ENCODE results near the gene ADCY5.

DNA sequence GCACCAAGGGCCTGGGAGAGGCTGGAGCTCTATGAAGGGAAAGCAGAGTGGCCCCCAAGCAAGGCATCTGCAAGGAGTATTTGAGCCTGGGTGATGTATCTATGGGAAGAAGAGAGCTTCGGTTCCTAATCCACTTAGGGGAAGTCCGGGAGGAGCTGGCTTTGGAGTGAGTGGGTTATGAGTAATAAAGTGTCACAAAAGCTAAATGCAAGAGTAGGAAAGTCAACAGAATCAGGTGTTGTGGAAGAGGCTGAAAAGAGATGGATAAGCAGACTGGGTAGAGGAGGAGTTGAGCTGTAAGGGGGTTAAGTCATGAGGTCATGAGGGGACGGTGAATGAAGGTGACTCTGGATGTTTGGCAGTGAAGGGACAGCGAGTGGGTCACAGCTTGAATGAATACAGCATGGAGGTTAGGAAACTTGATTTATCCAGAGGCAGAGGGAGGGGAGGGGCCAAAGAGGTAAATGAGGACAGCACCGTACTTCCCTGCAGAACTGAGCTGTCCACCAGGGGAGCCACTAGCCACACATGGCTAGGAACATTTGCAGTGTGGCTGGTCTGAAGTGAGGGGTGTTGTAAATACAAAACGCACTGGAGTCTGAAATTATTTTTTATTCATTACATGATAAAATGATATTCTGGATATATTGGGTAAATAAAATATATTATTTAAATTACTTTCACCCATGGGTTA is 83.3 kb downstream of the ADCY5 start:
- TF ChIP-seq, protein P1, sequence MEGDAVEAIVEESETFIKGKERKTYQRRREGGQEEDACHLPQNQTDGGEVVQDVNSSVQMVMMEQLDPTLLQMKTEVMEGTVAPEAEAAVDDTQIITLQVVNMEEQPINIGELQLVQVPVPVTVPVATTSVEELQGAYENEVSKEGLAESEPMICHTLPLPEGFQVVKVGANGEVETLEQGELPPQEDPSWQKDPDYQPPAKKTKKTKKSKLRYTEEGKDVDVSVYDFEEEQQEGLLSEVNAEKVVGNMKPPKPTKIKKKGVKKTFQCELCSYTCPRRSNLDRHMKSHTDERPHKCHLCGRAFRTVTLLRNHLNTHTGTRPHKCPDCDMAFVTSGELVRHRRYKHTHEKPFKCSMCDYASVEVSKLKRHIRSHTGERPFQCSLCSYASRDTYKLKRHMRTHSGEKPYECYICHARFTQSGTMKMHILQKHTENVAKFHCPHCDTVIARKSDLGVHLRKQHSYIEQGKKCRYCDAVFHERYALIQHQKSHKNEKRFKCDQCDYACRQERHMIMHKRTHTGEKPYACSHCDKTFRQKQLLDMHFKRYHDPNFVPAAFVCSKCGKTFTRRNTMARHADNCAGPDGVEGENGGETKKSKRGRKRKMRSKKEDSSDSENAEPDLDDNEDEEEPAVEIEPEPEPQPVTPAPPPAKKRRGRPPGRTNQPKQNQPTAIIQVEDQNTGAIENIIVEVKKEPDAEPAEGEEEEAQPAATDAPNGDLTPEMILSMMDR (IDR thresholded peaks at IDR 0.05) = peak in 2 of 4 experiments; percentile 17 to 29
- no peak for TF ChIP-seq POLR2A (IDR thresholded peaks at IDR 0.05)
- TF ChIP-seq POLR2AphosphoS5 (IDR thresholded peaks at IDR 0.05) = no peak

All from prostate gland (tissue), 2 donors.